Caco-2 (cell line): ENCODE measurements around the gene PDE10A. TPM values are rescaled to one million over a fixed set of nuclear protein-coding genes. Genes with fewer than 3 reads are reported as not detected.

ENCODE experiments used
- BruUV-seq: library from RNA; stranded (reverse); fragments of 400-500 nt; replicated peaks from 2 replicates; lab custom pipeline; 2021; lab: Mats Ljungman, UMichigan
- CTCF ChIA-PET: fragments of 300-600 bp; sonication (Branson Sonifier 250); formaldehyde crosslinking; loops from one replicate; lab custom pipeline; 2022; ENCODE audit warnings: antibody characterized with exemption; lab: Charles Lee
- POLR2A ChIA-PET: fragments of 300-600 bp; sonication (Branson Sonifier 250); formaldehyde crosslinking; loops from one replicate; lab custom pipeline; 2022; ENCODE audit warnings: antibody characterized with exemption; lab: Charles Lee
- DNase-seq, 2 experiments: peaks; one replicate each; pipeline versions ENCODE4 v3.0.0 to v3.0.0-alpha.2; 2020 to 2022
- H3K27me3 ChIP-seq: replicated peaks from 2 replicates; pipeline ENCODE4 v1.6.0; 2011; ENCODE audit warnings: low read length; ENCODE audit not compliant: control insufficient read depth, insufficient read depth
- H3K36me3 ChIP-seq: 2 replicates; pipeline ENCODE4 v1.5.1; 2011; ENCODE audit warnings: low read length; ENCODE audit not compliant: control insufficient read depth, insufficient read depth
- H3K4me1 ChIP-seq: fragments of 250-450 bp; sonication (Bioruptor Pico); 2 replicates; pipeline ENCODE4 v1.5.1; 2020; ENCODE audit warnings: mild to moderate bottlenecking
- H3K4me3 ChIP-seq: 2 replicates; pipeline ENCODE4 v1.5.1; 2011; ENCODE audit warnings: low read depth, mild to moderate bottlenecking, control low read depth, low read length
- H3K9me3 ChIP-seq: fragments of 250-450 bp; sonication (Bioruptor Pico); 2 replicates; pipeline ENCODE4 v1.5.1; 2020; ENCODE audit warnings: mild to moderate bottlenecking, moderate library complexity
- H3K27ac Mint-ChIP-seq: one replicate; pipeline ENCODE4 v1.8.0; 2022; ENCODE audit warnings: mixed read lengths; ENCODE audit not compliant: unreplicated experiment
- H3K27me3 Mint-ChIP-seq: one replicate; pipeline ENCODE4 v1.8.0; 2022; ENCODE audit warnings: mixed read lengths; ENCODE audit not compliant: insufficient read depth, unreplicated experiment
- H3K36me3 Mint-ChIP-seq: one replicate; pipeline ENCODE4 v1.8.0; 2022; ENCODE audit warnings: mild to moderate bottlenecking, mixed read lengths; ENCODE audit not compliant: insufficient read depth, unreplicated experiment
- H3K4me1 Mint-ChIP-seq: one replicate; pipeline ENCODE4 v1.8.0; 2022; ENCODE audit warnings: low read depth, mixed read lengths; ENCODE audit not compliant: unreplicated experiment
- H3K4me3 Mint-ChIP-seq: one replicate; pipeline ENCODE4 v1.8.0; 2022; ENCODE audit warnings: mild to moderate bottlenecking, moderate library complexity, mixed read lengths; ENCODE audit not compliant: unreplicated experiment
- H3K9me3 Mint-ChIP-seq: one replicate; pipeline ENCODE4 v1.8.0; 2022; ENCODE audit warnings: mixed read lengths; ENCODE audit not compliant: unreplicated experiment
- CTCF ChIP-seq, 2 experiments: fragments of 200-600 bp in 1 of 2; IDR thresholded peaks; 1 replicate in 1 of 2; 2 replicates in 1 of 2; pipeline versions ENCODE4 v1.5.1 to v1.8.0; 2011 to 2022; ENCODE audit warnings: antibody characterized with exemption in 1 of 2, control low read depth in 1 of 2, inconsistent platforms in 1 of 2, low read depth in 1 of 2, low read length in 1 of 2, mild to moderate bottlenecking in 1 of 2, moderate library complexity in 1 of 2; ENCODE audit not compliant: insufficient read depth in 1 of 2, severe bottlenecking in 1 of 2, unreplicated experiment in 1 of 2
- intact Hi-C: fragments of 100-400 bp; cut with micrococcal nuclease; formaldehyde crosslinking; loops from one replicate; pipeline ENCODE4 v1.10.0; 2022; ENCODE audit not compliant: unreplicated experiment
- total RNA-seq: library from RNA; stranded (reverse); gene quantifications from 2 replicates; pipeline ENCODE4 v1.2.3, GENCODE V29; 2022

The PDE10A gene
- total RNA-seq, 1 experiment from 2014 or later: 3.4 TPM

- TF ChIP-seq CTCF (IDR thresholded peaks at IDR 0.05; ENCODE audit: insufficient read depth in 1 of 2, low read depth in 1 of 2, low read length in 1 of 2, severe bottlenecking in 1 of 2, unreplicated experiment in 1 of 2): no peak
- peaks cover 11% of the 10 kb centered on the region for H3K4me1 Mint-ChIP-seq
- BruUV-seq: no TSS peak
- peaks cover under 1% of the 10 kb centered on the region for H3K36me3 Mint-ChIP-seq
- H3K27ac Mint-ChIP-seq: peak overlapping the region; percentile 60
- ChIA-PET POLR2A (no interaction called here), CTCF (interaction anchor here (0.7 kb wide), 1 partner anchor 1086 kb away, joined by 3 read pairs; no protein-coding TSS in a partner anchor)
- Histone ChIP-seq H3K9me3 (no peaks in the 10 kb centered on the region), H3K4me1 (peaks cover 12% of the 10 kb centered on the region; the same call in 1 of the 2 replicates), H3K36me3 (no peaks in the 10 kb centered on the region), H3K4me3 (no peak overlapping the region), H3K27me3 (no peaks in the 10 kb centered on the region)
- peak; percentile 42 to 56 for DNase-seq
- peaks cover 3% of the 10 kb centered on the region for H3K27me3 Mint-ChIP-seq
- no peak overlapping the region for H3K4me3 Mint-ChIP-seq
- intact Hi-C loops: no loop called here
- H3K9me3 Mint-ChIP-seq: no peaks in the 10 kb centered on the region
These were observed 4.5 kb downstream of the PDE10A start for GRCh38 chr6:165658395-165659058.

- POLR2A ChIA-PET: no interaction called here
These were observed 5.7 kb downstream of the PDE10A start for GRCh38 chr6:165657325-165657680.

More at GRCh38 chr6:165657325-165657680, 5.7 kb downstream of the PDE10A start:
- H3K9me3 ChIP-seq: no peaks in the 10 kb centered on the region
- intact Hi-C loops: no loop called here
- H3K4me3 ChIP-seq: no peak overlapping the region
- H3K4me3 Mint-ChIP-seq: no peak overlapping the region
- H3K27ac Mint-ChIP-seq: no peak overlapping the region
- BruUV-seq: no TSS peak
- CTCF ChIA-PET: interaction anchor here (0.6 kb wide), 1 partner anchor 55 kb away, joined by 4 read pairs; no protein-coding TSS in a partner anchor
- no peaks in the 10 kb centered on the region for H3K36me3 Mint-ChIP-seq
- no peaks in the 10 kb centered on the region for H3K27me3 Mint-ChIP-seq
- no peaks in the 10 kb centered on the region for H3K27me3 ChIP-seq
- TF ChIP-seq CTCF (IDR thresholded peaks at IDR 0.05; ENCODE audit: insufficient read depth in 1 of 2, low read depth in 1 of 2, low read length in 1 of 2, severe bottlenecking in 1 of 2, unreplicated experiment in 1 of 2): no peak
- peaks cover 11% of the 10 kb centered on the region for H3K4me1 Mint-ChIP-seq
- H3K4me1 ChIP-seq: peaks cover 12% of the 10 kb centered on the region; the same call in 1 of the 2 replicates
- DNase-seq: no peak
- H3K36me3 ChIP-seq: no peaks in the 10 kb centered on the region
- no peaks in the 10 kb centered on the region for H3K9me3 Mint-ChIP-seq
